GM19395 (cell line): ENCODE results near the gene RNF225.
A peak's percentile ranks its signal among the peaks of the same experiment; 100 is the strongest.
"Not testable (repeated sequence)": the region's sequence is repeated elsewhere in the genome, so short reads cannot be mapped to it uniquely, and the experiment has no call there.

Experiments
- ATAC-seq: cut with Tn5 transposase; IDR thresholded peaks from one replicate; pipeline ENCODE4 v1.9.1; 2021; ENCODE audit warnings: mild to moderate bottlenecking, moderate library complexity; ENCODE audit not compliant: unreplicated experiment

Gene RNF225

DNA sequence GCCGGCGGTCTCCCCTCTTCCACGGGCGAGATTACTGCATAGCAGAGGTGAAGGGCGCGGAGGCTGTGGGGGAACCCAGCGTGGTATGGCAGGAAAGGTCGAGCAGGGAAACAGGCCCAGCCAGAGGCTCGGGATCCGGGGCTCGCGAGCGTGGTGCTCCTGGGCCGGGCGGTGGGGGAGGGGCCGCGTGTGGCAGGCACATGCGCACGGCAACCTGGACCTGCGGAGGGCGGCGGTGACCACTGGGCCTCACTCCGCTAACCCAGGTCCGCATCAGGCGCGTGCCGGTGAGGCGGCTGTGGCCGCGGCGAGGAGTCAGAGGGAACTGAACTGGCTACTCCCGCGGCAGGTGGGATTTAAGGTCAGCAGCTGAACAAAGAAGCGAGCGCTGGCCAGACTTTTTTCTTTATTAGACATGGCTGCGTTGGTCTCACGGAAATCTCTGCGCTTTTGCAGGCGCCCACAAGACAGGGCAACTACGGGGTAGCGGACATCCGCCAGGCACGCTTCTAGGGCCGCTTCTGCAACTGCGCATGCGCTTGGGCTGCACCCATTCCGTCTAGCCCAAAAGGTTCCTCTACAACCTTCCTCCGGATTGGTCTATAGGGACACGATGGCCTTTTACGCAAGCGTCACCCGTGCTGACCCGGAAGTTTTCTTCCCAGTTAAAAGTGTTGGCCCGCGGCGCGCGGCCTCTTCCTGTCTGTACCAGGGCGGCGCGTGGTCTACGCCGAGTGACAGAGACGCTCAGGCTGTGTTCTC, 8.7 kb upstream of the RNF225 start, which contains the start of gene RPS5:
Gene RPS5 (plus strand): TSS at position 694 of the 762 bp plus-strand sequence. CDS start 869 bp downstream, outside the sequence.
- ATAC-seq = peak; percentile 89

DNA sequence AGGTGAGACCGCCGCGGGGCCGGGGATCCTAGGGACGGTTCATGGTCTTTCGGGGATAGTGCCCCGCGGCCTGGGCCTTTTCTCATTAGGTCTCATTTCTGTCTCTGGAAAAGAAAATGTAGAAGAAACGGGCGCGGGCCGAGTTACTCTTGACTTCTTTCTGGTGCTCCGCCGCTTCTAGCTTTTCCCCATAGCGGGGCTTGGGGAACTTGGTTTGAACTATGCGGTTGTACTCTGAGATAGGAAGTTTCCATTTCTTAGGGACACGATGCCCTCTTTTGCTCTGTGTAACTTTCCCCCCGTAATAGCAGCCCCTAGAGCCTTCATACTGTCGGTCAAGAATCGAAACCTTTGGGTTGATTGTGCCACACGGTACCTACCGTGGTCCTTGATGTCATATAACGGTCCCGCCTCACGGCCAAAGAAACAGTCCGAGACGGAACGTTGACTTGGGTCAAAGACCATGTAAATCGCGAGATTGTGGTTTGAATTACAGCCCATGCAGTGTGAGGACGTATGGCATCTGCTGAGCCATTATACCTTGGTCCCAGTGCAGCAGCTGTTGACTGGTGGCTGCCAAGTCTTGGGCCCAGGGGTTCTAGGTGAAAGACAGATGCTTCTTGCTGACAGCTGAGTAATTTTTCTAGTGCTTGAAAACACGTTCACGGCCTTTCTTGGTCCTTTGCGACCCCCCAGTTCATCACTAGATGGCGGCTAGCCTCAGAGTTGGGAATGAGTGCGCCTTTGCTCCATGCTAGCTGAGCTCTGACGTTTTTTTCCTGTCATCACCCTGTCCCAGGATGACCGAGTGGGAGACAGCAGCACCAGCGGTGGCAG, 7.9 kb upstream of the RNF225 start:
- no peak for ATAC-seq

DNA sequence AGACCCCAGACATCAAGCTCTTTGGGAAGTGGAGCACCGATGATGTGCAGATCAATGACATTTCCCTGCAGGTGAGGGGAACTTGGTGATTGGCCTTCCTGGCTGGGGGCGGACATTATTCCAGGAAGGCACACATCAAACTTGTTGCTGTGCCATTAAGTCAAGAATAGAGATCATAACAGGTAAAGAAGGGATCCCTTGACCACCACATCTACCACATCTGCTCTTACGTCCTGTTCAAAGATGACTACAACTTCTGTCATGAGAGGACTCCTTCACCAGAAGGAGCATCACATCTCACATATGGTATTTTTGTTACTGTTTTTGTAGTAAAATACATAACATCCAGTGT, 7.3 kb upstream of the RNF225 start:
- no peak for ATAC-seq

DNA sequence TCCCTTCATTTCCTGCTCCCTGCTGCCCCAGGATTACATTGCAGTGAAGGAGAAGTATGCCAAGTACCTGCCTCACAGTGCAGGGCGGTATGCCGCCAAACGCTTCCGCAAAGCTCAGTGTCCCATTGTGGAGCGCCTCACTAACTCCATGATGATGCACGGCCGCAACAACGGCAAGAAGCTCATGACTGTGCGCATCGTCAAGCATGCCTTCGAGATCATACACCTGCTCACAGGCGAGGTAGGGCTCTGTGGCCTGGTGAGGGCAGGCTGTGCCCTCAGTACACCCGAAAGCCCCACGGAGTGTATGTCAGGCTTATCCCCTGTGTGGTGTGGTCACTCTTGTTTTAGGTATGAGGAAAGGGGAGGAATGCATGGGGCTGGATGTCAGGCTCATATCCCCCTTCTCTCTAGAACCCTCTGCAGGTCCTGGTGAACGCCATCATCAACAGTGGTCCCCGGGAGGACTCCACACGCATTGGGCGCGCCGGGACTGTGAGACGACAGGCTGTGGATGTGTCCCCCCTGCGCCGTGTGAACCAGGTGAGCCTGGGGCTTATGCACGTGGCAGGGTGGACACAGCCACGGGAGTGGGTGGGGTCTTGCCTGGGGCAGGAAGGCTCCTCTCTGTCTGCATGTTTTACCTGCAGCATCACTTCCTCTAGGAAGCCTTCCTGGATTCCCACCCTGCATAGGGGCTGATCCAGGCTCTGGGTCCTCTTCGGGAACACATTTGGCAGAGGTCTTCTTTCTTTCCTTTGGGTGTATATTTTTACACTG, 2.3 kb upstream of the RNF225 start:
- no peak for ATAC-seq

DNA sequence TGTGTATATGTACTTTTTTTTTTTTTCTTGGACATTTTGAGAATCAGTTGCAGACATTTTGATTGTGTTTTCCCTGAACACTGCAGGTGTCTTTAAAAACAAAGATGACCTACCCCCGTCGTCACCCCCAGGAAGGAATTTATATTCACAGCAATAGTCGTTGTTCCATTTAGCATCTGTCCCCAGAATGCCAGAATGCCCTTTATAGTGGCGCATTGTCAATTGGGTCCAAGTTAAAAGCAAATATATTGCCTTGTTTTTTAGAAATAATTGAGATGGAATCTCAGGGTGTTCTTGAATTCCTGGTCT, 1.8 kb upstream of the RNF225 start:
- no peak for ATAC-seq

DNA sequence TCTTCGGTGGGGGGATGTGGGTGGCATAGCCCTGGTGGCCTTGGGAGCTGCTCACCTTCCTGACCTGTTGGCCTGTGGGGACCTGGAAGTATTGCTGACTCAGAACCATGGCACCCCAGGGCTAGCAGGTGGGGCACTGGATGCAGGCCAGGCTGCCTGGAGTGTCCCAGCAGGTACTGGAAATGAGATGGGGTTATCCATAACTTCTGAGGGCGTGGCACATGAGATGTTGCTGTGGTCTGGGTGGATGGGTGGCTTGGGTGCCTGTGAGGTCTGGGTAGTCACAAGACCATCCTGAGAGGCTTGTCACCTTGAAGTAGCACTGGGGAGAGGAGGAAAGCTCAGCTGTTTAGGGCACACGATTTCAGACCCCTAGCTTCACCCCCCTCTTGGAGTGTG, 636 bp upstream of the RNF225 start:
- no peak for ATAC-seq

DNA sequence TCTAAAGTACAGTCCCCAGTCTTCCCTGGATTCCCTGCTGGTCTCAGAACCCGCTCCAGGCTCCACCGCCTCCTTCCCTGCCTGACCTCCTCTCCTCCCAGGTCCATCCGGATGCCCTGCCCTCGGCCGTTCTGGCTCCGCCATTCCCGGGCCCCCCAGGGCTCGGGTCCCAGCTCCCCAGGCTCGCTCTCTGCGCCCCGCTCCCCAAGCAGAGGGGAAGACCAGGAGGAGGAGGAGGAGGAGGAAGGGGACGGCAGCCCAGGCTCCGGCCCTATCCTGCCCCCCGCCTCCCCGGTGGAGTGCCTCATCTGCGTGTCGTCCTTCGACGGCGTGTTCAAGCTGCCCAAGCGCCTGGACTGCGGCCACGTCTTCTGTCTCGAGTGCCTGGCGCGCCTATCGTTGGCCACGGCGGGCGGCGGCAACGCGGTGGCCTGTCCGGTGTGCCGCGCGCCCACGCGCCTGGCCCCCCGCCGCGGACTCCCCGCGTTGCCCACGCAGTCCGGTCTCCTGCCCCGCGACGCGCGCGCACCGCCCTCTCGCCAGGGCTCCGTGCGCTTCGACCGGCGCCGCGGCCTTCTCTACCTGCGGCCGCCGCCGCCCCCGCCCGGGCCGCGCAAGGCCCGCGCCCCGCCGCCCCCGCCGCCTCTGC, 647 bp downstream of the RNF225 start:
- ATAC-seq = no peak

DNA sequence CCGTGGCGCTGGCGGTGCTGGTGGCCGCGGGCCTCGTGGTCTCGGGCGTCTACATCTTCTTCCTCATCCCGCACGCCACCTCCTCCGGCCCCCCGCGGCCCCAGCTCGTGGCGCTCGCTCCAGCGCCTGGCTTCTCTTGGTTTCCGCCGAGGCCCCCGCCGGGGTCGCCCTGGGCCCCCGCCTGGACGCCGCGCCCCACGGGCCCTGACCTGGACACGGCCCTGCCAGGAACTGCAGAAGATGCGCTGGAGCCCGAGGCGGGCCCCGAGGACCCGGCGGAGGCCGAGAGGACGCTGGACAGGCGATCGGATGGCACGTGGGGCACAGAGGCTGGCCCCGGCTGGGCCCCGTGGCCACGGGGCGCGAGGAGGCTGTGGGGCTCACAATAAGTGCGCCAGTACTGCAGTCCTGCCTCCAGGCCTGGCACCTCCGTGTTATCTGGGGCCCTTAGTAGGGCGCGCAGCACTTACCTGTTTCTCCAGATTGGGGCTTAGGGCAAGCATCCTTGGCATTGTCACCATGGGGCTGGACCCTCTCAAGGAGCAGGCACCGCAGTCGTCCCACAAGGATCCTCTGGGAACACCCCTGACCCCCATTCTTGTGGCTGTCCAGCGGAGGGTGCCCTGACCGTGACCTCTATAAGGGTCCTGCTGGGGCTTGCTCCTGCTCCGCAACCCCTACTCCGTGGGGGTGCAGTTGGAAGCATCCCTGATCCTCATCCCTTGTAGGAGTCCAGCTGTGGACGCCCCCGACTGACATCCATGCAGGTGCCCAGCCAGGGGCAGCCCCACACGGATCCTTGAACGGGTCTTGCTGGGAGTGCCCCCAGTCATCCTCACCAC, 1.5 kb downstream of the RNF225 start:
- no peak for ATAC-seq

DNA sequence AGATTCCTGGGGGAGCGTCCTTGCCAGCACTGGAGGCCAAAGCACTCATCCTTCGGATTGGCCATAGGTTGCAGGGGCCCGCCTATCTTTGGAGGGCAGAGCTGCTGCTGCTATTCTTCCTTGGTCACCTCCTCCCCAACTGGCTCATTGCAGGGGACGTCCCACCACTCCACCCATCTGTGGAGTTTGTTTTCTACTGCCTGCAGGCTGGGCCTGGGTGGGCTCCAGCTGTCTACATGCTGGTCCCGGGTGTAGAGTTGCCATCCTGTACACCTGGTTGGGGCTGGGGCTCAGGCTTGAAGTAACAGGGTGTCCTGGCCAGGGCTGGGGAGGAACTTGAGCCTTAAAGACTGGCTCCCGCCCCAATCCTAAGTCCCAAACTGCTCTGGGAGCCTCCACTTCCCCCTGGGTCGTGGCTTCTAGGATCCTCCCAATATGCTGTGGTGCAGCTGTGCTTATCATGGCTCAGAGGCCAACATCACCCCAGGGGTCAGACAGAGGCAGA, 2.1 kb downstream of the RNF225 start:
- no peak for ATAC-seq

DNA sequence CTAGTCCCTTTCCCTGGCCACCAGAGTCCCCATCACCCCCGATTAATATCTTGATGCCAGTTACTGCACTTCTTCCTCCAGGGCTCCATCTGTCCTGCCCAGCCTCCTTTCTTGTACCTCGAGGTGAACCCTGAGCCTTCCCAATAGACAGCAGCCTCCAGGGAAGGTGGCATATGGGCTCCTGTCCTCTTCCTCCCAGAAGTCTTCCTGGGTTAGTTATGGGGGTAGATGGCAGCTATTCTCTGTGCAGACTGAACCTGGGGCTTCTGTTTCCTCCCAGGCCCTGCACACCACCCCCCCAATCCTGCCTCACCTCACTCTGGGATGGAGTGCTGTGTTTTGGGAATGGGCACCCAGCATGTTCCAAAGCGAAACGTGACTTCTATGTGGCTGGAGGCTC, 2.6 kb downstream of the RNF225 start:
- no peak for ATAC-seq

DNA sequence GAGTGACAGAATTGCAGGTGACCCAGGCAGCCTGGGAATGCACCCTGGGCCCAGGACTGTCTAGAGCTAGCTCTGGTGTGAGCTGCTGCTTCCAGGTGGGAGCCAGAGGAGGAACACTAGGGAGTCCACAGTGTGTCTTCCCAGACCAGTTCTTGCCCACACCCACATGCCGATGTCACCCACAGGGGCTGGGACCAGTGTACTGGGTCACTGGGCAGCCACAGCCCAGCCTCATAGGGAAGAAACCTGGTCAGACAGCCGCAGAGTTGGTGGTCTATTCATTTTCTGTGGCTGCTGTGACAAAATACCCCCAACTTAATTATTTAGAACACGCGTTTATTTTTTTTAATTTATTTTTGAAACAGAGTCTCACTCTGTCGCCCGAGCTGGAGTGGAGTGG, 3.1 kb downstream of the RNF225 start:
- ATAC-seq = no peak

DNA sequence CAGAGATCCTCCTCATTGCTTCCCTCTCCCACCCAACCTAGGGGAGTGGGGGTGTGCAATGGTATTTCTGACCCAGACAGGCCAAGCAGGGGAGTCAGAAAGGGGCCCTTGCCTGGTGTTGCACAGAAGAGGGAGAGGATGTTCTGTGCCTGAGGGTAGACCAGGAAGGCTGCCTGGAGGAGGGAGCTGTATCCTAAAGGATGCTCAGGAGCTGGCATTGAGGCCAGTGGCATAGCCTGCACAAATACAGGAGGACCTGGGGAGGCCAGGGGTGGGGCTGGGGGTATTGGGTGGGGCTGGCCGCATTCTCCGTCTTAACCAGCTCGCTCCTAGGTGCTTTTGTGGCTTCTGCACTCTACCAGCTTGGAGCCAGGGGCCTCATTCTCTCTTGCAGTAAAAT, 4.4 kb downstream of the RNF225 start:
- no peak for ATAC-seq

DNA sequence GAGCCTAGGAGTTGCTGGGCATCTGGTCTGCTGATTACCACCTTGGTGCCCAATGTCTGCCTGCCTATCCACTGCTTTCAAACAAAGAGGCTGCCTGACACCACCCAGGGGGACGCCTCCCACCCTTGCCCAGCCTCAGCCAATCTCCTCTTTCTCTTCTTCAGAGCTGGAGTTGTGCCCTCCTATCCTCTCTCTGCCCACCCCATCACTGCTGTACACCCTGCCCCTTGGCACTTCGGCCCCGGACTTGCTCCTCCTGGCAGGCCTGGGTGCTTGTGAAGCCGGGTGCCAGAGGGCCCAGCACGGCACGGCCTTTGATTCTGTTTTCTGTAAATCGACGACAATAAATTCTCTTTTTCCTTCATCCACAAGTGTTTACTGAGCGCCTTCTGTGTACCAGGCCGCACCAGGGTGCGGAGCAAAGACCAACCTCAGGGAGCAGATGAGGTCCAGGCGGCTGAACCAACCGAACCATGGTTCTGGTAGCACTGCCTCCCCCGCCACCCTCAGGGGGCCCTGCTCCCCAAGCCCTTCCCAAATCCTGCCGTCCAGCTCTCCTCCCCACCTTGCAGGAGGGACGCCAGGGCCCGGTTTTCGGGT, 5.0 kb downstream of the RNF225 start:
- ATAC-seq = no peak

DNA sequence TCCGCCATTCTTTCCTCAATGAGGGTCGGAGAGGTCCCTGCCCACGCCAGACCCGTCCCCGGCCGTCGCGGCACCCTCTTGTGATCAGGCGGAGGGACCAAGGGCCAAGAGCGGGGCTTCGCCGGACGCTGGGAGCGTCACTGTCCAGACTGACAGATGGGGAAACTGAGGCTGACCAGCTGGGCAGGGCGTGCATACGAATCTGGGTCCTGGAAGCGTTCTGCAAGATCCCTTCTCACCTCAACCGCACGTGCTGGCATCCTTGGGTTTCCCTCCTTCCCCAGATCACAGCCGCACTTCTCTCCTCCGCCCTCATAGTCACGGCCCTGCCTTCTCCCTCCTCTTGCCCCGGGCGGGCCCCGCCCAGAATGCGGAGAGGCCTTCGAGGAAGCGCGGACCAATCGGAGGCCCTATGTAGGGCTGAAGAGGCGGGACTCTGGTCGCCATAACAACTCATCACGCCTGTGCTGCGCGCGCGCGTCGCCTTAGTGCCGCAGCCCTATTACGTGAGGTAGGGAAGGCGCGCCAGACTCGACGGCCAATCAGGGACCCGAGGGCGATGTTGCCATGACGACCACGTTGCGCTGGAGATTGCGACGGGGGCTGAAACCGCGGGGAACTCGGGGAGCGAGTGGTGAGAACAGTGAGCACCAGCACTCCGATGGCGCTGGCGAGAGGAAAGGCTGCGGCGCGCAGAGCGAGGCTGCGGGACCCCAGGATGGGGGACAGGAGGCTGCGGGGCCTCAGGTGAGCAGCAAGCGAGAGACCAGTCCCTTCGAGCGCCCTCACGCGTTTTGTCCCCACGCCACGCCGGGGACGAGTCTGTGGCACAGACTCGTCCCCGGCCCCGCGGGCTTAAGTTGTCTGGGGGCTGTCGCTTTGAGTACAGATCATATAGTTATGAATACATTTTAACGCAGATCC, 5.7 kb downstream of the RNF225 start:
- ATAC-seq = peak; percentile 99

DNA sequence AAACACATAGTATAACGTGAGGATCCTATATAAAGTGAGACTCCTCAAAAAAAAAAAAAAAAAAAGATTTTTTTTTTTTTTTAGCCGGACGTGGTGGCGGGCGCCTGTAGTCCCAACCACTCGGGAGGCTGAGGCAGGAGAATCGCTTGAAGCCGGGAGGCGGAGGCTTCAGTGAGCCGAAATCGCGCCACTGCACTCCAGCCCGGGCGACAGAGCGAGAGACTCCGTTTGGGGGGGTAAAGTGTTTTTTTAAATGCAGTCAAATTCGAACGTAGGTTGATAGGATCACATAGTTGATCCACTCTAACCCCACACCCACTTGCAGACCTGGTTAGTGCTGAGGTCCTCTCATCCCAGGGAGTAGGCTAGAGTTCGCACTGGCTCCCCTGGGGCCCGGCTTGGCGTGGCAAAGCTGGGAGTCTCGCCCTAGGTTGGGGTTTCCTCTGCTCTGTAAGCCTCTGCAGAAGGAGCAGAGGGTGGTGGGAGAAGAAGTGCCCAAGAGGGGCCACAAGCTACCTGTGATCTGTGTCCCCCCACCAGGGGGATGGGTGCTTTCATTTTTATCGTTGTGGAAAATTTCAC, 6.5 kb downstream of the RNF225 start:
- ATAC-seq = no peak

DNA sequence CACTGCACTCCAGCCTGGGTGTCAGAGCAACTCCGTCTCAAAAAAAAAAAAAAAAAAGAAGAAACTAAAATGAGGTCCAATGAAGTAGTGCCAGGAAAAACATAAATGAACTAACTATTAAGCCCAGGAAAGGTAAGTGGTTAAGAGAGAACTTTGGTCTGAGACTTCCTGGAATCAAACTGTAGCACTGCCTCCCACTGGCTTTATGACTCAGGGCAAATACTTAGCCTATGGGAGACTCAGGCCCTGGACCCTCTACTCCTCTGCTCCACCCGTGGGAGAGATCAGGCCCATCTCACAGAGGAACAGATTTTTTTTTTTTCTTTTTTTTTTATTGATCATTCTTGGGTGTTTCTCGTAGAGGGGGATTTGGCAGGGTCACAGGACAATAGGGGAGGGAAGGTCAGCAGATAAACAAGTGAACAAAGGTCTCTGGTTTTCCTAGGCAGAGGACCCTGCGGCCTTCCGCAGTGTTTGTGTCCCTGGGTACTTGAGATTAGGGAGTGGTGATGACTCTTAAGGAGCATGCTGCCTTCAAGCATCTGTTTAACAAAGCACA, 8.5 kb downstream of the RNF225 start:
- ATAC-seq = not testable (repeated sequence)

DNA sequence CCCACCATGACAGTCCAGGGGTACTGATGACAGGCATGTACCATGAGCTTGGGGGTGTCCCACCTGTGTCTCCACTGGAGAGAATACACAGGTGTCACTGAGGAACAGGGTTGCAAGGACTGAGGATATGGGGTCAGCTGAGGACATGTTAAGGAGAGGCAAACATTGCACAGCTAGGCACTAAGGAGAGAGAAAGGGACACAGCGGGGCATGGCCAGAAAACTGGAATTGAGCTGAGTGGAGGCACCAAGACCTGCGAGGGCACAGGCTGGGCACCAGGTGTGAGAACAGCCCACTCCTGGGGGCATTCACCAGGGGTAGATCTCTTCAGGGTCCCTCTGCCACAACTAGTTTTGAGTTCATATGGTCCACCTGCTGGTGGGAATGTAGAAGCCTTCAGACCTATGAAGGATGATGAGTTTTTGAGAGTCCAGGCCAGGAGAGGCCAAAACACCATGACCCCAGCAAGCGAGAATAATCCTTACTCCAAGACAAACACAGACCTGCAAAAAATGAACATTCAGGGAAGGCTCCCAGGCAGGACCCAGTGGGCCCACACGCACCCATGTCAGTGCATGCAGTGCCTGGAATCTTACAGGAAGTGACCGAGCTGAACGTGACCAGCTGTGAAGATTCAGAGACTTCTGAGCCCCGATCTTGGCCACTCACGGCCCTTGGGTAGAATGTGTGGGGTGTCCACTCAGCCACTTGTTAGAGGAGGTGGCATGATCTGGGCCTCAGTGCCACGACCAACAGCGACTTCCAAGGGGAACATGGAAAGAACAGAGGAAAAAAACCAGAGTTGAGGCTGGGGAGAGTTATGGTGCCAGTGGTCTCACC, 11.6 kb downstream of the RNF225 start:
- ATAC-seq = no peak
